HG02970 (cell line): Measurements from ENCODE around the gene ANXA4.
"Not testable (repeated sequence)": the region's sequence is repeated elsewhere in the genome, so short reads cannot be mapped to it uniquely, and the experiment has no call there.

Source experiments
- ATAC-seq: cut with Tn5 transposase; IDR thresholded peaks from one replicate; pipeline ENCODE4 v1.9.1; 2021; ENCODE audit warnings: mild to moderate bottlenecking, moderate library complexity, moderate number of reproducible peaks; ENCODE audit not compliant: unreplicated experiment, low FRiP score

The ANXA4 gene

GRCh38 chr2:69718338-69718965 lies 23.5 kb upstream of the ANXA4 start:
- ATAC-seq = no peak

DNA sequence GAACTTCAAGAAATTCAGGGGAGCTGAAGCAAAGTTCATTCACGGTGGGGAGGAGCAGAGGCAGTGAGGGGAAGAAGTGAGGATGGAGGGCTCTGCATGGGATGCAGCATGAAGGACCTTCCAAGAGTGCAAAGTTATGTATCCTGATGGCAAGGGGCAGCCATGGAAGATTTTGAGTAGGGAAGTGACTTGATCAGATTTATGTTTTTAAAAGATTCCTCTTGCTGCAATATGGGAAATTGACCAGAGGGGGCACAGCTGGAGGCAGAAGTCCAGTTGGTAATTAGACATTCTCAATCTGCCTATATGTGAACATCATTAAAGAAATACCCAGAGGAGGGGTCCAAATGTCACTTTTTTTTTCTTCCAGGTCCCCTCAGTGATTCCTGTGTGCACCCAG lies 21.5 kb upstream of the ANXA4 start:
- ATAC-seq = no peak

DNA sequence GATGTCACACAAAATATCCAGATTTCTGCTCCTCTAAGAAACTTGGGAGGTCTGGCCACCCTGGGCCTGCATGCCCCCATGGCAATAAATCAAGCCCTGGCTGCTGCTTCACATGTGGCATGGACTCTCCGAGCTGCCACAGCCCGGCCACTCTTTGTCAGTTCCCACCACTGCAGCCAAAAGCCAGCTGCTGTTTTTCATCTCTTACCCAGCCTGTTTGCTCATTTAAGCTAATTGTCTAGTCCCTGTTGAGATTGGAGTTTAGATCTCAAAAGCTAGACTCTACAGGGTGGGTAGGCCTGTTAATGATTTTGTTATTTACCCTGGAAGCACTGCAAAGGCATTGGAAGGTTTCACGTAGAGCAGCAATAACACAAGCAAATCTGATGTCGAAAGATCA lies 20.9 kb upstream of the ANXA4 start:
- ATAC-seq = no peak

DNA sequence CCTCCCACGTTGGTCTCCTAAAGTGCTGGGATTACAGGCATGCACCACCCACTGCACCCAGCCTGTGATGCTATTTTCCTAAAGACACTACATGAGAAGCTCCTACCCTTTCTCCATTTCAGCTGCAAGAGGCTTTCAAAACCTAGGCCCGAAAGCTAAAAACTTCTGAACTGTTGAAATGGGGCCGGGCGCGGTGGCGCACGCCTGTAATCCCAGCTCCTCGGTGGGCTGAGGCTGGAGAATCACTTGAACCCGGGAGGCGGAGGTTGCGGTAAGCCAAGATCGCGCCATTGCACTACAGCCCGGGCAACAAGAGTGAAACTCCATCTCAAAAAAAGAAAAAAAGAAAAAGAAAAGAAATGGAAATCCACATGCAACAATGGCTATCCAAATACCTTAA lies 18.1 kb upstream of the ANXA4 start:
- no peak for ATAC-seq

DNA sequence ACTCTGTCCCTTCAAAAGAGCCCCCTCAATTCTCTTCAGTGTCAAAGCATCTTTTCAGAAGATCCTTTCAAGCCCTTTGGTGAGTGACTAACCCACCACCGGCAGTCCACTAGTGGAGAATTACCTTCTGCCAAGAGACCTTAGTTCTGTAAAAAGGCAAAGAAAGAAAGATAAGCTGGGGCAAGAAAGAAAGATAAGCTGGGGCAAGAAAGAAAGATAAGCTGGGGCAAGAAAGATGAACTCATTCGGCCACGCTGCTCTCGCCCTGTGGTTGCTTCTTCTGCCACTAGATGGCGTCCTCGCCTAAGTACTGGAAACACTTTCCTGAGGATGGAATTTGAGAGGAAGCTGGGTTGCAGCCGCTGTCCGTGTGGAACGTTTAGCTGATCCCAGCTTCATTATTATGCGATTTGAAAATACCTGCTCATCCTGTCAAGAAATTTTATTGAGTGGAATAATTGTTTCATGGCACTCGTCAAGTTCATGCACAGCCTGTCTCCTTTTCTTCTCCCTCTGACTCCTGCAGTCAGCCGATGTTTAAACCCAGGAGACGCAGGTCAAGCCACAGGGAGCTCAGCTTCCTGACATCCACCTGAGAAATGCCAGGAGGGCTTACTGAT lies 17.3 kb upstream of the ANXA4 start:
- no peak for ATAC-seq

DNA sequence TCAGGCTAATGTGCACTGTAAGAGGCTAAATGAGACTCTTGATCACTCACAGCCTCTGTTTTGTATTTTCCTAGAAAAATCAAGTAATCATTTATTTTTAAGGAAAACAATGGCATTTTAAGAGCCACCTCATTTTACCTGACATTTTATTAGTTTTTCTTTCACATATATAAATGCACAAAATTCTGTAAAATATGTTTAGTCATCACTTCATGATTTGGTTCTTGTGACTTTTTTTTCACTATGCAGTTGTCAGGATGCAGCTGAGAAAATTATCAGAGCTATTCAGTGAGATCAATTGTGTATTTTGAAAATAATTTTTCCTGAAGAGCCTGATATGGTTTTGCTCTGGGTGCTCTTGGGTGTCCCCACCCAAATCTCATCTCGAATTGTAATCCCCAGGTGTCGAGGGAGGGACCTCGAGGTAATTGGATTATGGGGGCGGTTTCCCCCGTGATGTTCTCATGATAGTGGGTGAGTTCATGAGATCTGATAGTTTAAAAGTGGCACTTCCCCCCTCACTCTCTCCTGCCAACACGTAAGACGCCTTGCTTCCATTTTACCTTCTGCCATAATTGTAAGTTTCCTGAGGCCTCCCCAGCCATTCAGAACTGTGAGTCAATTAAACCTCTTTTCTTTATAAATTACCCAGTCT lies 16.1 kb upstream of the ANXA4 start:
- ATAC-seq = no peak

- no peak for ATAC-seq
These were observed 12.7 kb upstream of the ANXA4 start for GRCh38 chr2:69729266-69729665.

DNA sequence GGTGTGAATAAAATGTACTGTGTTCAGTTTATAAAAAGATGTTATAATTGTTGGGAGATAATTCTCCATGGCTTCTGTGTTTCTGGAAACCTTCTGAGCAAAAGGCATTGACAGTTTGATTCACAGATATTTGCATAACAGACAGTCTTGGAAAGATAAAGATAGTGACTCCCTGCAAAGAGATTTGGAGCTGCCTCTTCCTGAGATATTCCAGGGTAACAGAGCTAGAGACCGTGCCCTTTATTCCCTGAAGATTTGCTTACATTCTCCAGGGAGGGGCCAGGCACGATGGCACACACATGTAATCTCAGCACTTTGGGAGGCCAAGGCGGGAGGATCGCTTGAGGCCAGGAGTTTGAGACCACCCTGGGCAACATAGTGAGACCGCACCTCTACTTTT lies 12.2 kb upstream of the ANXA4 start:
- no peak for ATAC-seq

DNA sequence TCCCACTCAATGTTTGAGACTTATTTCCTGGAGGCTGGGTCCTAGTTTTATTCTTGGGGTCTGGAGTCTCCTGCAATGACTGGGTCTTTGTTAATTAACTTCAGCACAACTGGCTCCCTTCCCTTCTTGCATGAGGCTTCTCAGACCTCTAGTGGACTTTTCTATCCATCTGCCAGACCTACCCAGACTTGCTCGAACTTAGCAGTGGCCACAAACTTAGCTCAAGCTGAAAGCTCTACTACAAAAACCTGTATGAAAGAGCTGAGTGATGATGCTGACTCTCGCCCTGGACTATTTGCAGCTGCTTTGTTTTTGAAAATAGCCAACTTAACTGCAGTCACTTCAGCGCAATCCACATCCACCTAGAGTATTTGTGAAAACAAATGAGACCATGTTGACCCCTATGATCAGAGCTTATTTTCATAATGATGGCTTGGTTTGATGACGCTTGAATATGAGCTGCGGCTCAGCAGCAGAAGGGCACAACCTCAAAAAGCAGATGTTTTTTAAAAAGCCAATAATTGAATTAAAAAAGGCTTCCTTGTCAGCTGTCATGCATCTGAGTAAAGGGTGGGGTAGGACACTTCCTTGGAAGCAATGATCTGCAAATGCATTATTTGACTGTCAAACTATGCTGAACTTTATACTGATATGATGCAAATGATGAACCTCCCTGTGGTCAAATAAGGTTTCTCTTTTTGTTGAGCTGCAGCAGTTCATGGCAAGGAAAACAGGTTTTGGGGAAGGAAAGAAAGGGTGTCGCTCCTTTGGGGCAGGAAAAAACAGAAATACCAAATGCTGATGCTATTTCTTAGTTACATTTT lies 10.6 kb upstream of the ANXA4 start:
- ATAC-seq = no peak

DNA sequence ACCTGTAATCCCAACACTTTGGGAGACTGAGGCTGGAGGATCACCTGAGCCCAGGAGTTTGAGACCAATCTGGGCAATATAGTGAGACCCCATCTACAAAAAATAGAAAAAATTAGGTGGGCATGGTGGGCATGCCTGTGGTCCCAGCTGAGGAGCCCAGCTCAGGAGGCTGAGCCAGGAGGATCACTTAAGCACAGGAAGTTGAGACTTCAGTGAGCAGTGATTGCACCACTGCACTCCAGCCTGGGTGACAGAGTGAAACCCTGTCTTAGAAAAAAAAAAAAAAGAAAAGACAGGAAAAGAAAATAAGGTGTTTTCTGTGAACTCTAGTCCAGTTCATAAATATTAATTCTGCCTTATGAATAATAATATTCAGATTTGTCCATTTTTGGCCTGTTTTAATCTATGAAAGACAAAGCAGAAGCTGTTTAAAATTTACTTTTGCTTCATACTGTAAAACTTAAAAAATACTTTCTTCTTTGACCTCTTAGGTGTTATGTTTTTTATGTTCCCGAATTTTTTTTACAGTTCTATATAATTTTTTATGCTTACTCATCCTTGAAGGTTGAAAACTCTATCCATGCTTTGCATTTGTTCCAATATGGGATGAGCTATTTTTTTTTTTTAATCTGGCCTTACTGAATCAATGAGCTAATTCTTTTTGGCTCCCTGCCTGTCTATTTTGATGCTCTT lies 8.4 kb upstream of the ANXA4 start:
- ATAC-seq = no peak

DNA sequence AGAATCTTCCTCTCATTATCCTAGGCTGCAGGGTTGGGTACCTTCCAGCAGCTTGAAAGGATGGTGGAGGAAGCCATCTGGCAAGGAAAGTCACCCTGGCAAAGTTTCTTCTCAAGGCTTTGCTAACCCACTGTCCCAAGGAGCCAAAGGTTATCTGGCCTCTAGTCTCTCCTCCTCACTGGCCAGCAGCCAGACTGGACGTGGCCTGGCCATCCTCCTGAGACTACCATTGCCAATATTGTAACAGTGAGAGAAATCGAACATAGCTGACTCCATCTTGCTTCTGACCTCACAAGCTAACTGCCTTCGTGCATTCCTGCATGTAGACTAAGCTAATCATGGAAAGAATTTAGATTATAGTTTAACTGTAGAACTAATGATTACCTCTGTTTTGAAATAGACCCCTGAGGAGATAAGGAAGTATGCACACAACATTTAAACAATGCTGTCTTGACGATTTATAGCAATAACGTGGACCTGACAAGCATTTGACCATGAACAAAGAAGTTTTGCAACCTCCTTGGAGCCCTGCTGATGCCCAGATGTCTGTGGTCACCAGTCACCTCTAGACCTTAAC lies 7.8 kb upstream of the ANXA4 start:
- no peak for ATAC-seq

GRCh38 chr2:69734854-69735544 lies 6.9 kb upstream of the ANXA4 start:
- ATAC-seq = no peak

DNA sequence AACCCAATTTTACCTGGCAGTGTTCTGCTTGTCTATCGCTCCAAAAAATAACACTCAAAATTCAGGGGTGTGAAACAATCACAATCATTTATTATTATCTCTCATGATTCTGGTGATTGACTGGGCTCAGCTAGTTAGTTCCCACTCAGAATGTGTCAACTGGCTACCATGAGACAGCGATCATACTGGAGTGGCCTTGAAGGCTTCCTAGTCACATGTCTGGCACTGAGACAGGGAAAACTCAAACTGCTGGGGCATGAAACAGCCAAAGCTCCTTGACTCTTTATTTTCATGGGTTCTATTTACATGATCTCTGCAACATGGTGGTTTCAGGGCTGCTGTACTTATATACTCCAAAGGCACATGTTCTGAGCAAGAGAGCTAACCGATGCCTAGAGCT lies 6.2 kb upstream of the ANXA4 start:
- ATAC-seq = no peak

DNA sequence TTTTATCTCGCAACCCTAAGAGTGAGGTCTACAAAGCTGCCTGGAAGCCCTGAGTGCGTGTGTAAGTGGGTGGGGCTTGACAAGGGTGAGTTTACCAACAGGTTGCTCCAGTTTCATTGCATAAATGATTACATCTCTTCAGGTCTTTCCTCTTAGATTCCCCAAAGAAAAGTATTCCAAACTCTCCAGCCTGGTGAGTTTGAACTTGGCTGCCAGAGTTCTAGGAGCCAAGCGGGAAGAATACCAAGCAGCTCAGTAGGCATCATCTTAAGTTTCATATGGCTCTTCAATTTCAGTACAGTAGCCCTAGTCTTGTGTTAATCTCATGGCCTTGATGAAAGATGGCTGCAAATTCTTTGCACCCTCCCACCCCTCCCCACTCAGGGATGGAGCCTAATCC lies 3.8 kb upstream of the ANXA4 start:
- ATAC-seq = not testable (repeated sequence)

- no peak for ATAC-seq
These were observed 1.4 kb upstream of the ANXA4 start for GRCh38 chr2:69740502-69740951.

DNA sequence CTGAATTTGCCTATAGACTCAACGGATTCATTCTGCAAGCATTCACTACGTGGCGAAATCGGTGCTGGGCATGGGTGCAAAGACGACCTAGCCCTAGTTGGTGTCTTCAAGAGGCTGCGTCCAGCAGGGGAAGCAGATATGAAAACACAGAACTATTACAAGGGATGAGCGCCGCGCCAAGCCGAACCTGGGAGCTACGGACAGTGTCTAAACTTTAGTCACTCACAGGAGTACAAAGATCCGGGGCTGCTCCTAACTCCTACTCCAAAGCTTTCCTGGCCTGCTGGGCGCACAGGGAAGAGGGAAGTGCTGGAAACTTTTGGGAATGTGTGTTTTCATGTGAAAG lies 732 bp upstream of the ANXA4 start:
- ATAC-seq = no peak

GRCh38 chr2:69742322-69742952 lies 503 bp downstream of the ANXA4 start:
- no peak for ATAC-seq

DNA sequence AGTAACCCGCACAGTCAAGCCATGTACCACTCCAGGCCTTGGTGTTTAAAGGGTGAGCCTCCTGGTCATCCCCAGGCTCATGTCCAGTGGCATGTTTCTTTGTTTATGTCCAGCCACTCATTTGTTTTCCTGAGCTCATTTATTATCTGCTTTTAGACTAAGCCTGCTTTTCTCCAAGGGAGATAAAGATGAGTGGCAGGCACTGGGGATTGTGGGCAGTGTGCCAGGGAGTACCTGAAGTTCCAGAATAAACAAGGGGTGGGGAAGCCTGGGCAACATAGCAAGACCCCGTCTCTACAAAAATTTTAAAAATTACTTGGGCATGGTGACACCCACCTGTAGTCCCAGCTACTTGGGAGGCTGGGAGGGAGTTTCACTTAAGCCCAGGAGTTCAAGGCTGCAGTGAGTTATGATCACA lies 1.9 kb downstream of the ANXA4 start:
- ATAC-seq = no peak

GRCh38 chr2:69744456-69744855 lies 2.5 kb downstream of the ANXA4 start:
- no peak for ATAC-seq
